ENCODE data around the gene RPF1.
"Not testable (repeated sequence)": the region's sequence is repeated elsewhere in the genome, so short reads cannot be mapped to it uniquely, and the experiment has no call there.

Gene RPF1

DNA sequence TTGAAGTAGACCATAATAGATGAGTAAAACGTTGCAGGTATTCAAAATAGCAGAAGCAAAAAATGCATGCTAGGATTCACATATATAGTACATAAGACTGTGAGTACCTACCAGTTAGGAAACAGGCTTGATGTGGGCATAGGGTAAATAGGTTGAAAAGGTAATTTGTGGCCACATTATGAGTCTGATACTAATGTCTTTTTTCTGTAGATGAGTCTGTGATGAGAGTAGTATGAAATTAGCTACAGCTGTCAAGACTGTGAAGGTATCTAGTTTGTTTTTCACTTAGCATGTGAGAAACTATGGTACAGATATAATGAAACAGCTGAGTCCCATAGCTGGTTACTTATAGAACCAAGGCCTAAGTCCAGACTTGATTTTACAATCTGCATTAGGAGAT, 14.7 kb downstream of the RPF1 start:
- no peak for DNase-seq

GRCh38 chr1:84496498-84496897, 17.4 kb downstream of the RPF1 start:
- DNase-seq = no peak

- no peak for DNase-seq
Measured at GRCh38 chr1:84497631-84498275, 18.7 kb downstream of the RPF1 start.

GRCh38 chr1:84502927-84503326, 23.9 kb downstream of the RPF1 start:
- no peak for DNase-seq

DNA sequence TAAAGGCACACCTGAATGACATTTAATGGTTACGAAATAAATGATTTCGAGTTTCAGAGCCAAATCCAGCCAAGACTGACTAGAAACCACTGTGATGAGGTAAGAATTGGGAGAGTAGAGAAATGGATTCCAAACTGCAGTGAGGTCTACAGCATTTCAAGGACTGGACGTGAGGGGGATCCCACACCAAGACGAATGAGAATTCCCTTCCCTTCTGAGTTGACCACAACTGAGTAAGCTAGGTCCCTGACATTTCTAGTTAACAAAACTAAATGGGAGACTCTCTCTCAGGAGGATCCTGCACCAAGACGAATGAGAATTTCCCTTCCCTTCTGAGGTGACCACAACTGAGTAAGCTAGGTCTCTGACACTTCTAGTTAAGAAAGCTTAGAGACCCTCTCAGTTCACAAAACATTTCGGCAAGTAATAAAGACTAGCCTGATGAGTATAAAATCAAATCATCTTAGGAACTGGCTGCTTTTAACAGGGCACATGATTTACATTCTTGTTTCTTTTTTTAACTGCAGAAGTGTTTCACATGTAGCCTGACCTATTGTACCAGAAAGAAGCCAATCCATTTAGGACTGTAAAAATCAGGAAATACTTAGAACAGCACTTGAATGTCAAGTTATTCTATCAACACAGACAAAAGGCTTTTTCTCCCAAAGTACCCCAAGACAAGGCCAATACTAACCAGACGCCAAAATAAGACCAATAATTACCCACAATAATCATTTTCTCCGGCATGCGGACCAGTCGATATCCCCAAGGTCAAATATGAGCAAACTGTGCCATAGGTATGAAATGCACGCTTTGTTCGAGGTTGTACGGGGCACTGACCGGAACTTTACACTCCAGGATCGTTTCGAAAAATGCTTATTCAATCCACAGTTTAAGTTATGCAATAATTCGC, 25.8 kb downstream of the RPF1 start:
- DNase-seq = no peak

GRCh38 chr1:84505493-84506001, 26.5 kb downstream of the RPF1 start:
- no peak for DNase-seq

DNA sequence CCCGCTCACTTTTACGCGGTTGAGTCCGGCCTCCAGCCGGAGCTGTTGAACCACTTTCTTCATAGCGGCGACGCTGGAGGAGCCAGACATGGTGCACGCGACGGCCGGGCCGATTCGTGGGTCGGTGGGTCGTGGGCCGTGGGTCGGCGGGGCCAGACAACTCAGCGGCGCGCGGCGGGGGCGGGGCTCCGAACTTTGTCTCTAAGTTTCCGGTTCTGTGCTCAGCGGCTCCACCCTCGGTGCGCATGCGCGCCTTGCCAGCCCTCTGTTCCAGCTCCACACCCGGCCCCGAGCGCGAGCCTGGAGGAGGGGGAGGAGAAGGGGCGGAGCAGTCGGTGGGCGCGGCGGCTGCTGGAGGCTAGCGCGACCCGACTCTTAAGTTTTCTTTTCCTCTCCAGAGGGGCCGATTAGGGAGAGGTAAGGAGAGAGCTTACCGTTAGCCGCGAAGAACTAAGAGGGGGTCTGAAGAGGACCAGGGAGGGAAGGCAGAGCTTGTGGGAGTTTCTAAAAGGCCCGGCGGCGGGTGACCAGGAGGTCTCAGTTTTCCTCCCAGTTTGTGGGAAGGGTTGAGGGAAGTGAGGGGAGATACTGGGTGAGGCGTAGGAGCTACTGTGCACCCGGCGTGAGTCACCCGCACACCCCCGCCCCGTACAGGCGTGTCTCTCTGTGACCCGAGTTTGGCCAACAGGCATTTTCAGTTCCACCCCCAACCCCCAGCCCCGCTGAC, 27.1 kb downstream of the RPF1 start, which contains the start of the genes GNG5 and SPATA1:
Gene GNG5, minus strand, starts transcription at position 580 of the 727 bp plus-strand sequence. Its CDS starts 490 bp downstream, at position 90.
Gene SPATA1, plus strand, starts transcription at position 385 of the 727 bp plus-strand sequence. CDS start 9,974 bp downstream, outside the sequence.
- DNase-seq = peak; percentile 98

GRCh38 chr1:84506729-84507453, 27.8 kb downstream of the RPF1 start:
- no peak for DNase-seq

DNA sequence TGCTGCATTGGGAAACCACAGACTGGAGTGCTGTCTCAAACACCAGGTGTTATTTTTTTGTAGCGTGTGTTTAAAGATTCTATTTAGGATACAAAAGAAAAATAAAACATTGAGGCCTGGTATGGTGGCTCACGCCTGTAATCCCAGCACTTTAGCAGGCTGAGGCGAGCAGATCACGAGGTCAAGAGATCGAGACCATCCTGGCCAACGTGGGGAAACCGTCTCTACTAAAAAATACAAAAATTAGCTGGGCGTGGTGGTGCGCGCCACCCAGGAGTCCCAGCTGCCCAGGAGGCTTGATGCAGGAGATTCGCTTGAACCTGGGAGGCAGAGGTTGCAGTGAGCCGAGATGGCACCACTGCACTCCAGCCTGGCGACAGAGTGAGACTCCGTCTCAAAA, 28.8 kb downstream of the RPF1 start:
- DNase-seq = not testable (repeated sequence)

DNA sequence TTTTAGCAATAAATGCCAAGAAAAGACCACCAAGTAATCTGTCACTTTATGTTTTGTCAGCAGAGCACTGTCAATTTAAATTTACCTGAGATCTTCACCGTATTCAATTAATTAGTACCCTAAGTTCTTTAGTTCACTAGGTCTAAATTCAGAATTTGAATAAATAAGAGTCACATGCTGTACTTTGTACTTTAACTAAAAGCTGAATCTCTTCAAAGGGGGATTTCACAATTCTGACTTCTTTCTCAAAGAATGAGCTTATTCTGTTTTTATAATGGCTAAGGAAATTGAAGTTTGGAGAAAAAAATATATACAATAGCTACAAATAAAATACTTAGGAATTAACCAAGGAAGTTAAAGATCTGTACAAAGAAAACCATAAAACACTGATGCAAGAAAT, 29.4 kb downstream of the RPF1 start:
- DNase-seq = no peak

DNA sequence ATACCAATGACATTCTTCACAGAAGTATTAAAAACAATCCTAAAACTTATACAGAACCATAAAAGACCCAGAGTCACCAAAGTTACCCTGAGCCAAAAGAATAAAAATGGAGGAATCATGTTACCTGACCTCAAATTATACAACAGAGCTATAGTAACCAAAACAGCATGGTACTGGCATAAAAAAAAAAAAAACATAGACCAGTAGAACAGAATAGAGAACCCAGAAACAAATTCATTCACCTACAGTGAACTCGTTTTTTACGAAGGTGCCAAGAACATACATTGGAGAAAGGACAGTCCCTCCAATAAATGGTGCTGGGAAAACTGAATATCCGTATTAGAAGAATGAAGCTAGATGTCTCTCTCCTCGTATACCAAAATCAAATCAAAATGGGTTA, 30.0 kb downstream of the RPF1 start:
- no peak for DNase-seq

DNA sequence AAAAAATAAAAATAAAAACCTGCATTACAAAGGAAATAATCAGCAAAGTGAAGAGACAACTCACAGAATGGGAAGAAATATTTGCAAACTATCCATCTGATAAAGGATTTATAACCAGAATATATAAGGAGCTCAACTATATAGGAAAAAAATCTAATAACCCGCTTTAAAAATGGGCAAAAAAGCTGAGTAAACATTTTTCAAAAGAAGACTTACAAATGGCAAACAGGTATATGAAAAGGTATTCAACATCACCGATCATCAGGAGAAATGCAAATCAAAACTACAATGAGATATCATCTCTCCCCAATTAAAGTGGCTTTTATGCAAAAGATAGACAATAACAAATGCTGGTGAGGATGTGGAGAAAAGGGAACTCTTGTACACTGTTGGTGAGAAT, 31.1 kb downstream of the RPF1 start:
- DNase-seq = no peak

GRCh38 chr1:84510668-84511067, 31.6 kb downstream of the RPF1 start:
- no peak for DNase-seq

- no peak for DNase-seq
Measured at GRCh38 chr1:84524590-84524989, 45.5 kb downstream of the RPF1 start.

DNA sequence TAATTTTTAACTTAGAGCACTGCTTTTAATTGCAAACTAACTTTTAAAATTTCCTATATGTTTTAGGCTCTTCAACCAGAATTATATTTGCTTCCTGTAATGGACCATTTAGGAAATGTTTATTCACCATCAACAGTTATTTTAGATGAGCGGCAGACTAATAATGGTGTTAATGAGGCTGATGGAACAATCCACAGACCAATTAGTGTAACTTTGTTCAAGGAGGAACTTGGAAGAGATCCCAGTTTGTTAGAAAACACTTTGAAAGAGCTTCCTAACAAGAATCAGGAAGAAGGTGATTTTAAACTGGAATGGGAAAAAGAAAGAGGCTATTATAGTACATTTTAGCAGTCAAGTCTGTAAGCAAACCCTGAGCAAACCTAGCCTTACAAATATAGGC, 46.7 kb downstream of the RPF1 start:
- no peak for DNase-seq

- no peak for DNase-seq
Measured at GRCh38 chr1:84538599-84538998, 59.5 kb downstream of the RPF1 start.

- no peak for DNase-seq
Measured at GRCh38 chr1:84539972-84540371, 60.9 kb downstream of the RPF1 start.

GRCh38 chr1:84540759-84541158, 61.7 kb downstream of the RPF1 start:
- no peak for DNase-seq

DNA sequence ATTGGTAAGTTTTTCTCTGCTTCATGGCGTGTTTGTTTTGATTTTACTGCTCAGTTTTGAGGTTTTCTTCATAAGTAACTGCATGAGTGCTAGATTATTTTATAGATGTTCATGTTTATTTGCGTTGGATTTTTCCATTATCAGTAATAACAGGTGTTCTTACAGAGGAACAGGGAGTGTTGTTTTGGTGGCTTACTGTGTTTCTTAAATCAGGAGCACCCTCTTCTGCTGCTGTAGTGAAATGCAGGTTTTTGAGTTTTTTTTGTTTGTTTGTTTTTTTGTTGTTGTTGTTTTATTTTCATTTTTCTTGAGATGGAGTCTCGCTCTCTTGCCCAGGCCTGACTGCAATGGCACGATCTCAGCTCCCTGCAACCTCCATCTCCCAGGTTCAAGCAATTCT, 62.6 kb downstream of the RPF1 start:
- DNase-seq = no peak
